ENCODE measurements around the gene PAGE5. TPM values are rescaled to one million over a fixed set of nuclear protein-coding genes. Genes with fewer than 3 reads are reported as not detected.

PAGE5 gene, protein sequence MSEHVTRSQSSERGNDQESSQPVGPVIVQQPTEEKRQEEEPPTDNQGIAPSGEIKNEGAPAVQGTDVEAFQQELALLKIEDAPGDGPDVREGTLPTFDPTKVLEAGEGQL
- not detected for total RNA-seq

GRCh38 chrX:55220119-55220794 lies at the start of gene PAGE5:
TSS of gene PAGE5 (plus strand) at chrX:55220346. CDS start at chrX:55221383, 1,037 bp downstream.

GRCh38 chrX:55264816-55265215 lies 44.7 kb downstream of the PAGE5 start, which contains the start of gene PAGE3:
TSS of gene PAGE3 (minus strand) at chrX:55264916. CDS start at chrX:55263903, 1,013 bp downstream.

Other genes with a start within 250 kb of the PAGE5 start
- gene PFKFB1, start 226.2 kb upstream of the PAGE5 start, total RNA-seq = 0.70 TPM
- 12.0 TPM for gene APEX2, start 220.0 kb upstream of the PAGE5 start, total RNA-seq
- 197 TPM for gene ALAS2, start 189.4 kb upstream of the PAGE5 start, total RNA-seq
- gene PAGE2B, start 145.3 kb upstream of the PAGE5 start, total RNA-seq = 0.70 TPM
- gene PAGE2, start 131.3 kb upstream of the PAGE5 start, total RNA-seq = not detected
- not detected for gene PAGE3, start 44.6 kb downstream of the PAGE5 start, total RNA-seq
- 66.7 TPM for gene MAGEH1, start 231.8 kb downstream of the PAGE5 start, total RNA-seq